SKM-1 treated with dmso at 0.1 percent for 144 hours (cell line): ENCODE results near the gene PEAK3.

Source experiments
- DNase-seq: peaks from one replicate; lab custom pipeline; 2025; ENCODE audit not compliant: unreplicated experiment; lab: John Stamatoyannopoulos, UW

Gene PEAK3

DNA sequence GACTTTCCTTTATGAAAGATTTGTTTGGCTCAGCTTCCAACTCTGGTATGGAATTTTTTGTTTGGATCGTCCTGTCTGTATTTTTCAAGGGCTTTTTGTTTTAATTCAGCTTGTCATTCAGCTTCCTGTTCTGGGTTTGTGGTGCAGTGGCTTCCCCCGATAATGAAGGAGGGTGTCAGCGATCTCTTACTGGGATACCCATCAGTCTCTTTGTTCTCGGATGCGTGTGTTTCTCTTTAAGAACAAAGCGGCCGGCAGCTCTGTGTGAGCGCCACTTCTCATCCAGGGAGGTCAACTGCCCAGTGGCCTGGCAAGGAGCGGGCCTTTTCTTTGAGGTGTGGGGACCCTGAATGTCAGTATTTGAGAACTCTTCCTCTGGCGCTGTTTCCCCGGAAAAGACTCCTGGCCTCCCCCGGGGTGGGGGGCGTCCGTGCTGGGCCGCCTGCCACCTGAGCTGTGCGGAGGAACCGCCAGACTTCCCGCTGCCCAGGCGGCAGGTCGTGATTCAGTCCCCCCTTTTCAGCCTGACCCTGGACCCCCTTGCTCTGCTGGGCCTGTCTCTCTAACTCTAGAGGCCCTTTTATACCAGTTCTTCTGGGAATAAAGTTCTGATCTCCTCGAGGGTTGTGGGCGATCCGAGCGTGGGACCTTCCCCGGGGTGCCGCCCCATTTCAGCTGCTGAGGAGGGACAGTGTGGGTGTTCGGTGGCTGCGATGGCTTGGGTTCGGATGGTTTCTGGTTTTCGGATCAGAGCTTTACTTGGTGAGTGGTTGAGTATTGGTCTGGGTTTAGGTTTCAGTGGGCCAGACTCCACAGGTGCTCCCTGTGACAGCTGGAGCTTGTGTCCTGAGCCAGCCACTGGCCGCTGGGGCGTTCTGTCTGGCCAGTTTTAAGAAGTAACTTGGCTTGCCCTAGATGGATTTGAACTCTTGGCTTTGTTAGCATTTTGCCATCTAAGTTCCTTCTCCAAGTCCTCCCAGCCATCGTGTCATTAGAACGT lies 41.9 kb downstream of the PEAK3 start:
- DNase-seq = no peak

DNA sequence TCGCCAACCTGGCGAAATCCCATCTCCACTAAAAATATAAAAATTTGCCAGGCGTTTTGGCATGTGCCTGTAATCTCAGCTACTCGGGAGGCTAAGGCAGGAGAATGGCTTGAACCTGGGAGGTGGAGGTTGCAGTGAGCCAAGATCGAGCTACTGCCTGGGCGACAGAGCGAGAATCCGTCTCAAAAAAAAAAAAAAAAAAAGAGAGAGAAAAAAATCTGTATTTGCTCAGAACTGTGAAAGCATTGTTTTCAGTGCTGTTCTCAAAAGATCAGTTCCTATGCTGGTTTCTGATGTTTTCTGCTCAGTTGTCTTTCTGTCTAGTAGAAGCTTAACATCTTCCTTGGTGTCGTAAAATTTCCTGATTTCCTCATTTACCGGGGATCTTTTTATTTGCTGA lies 42.8 kb downstream of the PEAK3 start:
- DNase-seq = no peak

DNA sequence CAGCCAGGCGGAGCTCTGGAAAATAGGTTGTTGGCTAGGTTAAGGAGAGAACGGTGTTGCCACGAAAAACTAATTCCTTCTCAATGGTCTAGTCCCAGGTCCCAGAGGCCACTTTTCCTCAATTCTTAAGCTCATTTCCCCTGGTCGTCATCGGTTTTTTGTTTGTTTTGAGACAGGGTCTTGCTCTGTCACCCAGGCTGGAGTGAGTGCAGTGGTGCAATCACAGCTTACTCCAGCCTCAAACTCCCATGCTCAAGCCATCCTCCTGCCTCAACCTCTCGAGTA lies 44.2 kb downstream of the PEAK3 start:
- no peak for DNase-seq

DNA sequence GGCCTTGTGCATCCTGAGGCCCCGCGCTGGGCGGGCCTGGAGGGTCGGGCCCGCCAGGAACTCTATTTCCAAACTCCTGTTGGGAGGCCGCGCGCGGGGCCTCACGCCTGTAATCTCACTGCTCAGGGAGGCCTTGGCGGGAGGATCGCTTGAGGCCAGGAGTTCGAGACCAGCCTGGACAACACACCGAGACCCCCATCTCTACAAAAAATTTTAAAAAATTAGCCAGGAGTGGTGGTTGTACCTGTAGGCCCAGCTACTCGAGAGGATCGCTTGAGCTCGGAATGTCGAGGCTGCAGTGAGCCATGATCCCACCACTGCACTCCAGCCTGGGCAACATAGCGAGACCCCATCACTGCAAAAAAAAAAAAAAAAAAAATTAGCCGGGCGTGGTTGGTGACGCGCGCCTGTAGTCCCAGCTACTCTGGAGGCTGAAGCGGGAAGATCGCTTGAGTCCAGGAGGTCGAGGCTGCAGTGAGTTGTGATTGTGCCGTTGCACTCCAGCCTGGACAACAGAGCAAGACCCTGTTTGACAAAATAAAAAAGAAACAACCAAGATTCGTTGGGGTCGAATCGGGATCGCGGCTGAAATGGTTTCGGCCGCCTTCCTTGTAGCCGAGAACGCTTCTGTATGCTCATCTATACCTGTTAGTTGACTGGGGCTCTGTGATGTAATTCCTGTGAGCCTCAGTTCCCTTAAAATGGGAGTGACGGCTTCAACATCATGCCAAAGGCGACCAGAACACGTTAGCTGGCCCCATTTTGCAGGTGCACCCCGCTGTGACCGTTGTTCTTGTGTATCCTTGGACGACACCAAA lies 44.7 kb downstream of the PEAK3 start:
- DNase-seq = no peak

DNA sequence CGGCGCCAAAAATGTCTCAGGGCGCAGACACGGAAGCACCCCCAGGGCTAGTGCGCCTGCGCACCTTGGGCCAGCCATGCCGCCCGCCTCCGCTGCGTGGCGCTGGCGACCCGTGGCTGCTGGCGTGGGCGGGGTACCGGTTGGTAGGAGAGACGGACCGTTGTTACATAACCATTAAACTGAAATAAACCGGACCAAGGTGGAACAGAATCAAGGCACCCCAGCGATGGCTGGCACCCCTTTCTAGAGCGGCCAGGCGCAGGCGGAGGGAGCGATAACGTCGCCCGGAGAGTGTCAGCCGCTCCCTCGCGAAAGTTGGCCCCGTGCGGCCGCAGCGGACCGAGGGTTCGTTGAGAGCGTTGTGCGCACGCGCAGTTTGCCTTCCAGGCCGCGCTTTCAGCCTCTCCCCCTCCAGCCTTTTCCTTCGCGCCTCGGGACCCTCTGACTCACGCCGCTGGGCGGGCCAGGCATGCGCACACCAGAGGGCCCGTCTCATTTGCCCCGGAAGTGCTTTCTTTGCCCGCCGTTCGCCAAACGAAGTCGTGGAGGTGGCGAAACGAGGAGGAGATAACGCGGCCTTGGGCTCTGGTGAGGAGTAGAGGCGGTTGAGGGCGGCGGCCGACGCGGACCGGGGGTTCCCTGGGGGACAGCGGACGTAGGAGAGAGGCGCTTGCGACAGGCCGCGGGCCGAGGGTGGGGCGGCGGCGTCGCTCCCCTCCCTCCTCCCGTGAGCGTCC lies 45.5 kb downstream of the PEAK3 start, which contains the start of the genes PLEKHJ1 and SF3A2:
Gene PLEKHJ1, minus strand, starts transcription at position 16 of the 737 bp plus-strand sequence. CDS start 81 bp downstream, outside the sequence.
Gene SF3A2, plus strand, starts transcription at position 511 of the 737 bp plus-strand sequence. CDS start 6,595 bp downstream, outside the sequence.
- peak; percentile 98 for DNase-seq

DNA sequence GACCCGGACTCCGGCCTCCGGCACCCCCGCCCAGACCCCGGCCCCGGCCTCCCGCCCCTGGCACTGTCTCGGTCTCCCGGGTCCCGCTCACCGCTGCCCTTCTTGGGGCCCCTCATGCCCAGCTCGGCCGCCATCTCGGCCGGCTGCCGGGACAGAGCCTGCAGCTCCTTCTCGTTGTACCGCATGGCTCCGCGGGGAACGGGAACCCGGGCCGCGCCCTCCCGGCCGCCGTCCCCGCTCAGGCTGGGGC lies 46.0 kb downstream of the PEAK3 start:
- DNase-seq = no peak

DNA sequence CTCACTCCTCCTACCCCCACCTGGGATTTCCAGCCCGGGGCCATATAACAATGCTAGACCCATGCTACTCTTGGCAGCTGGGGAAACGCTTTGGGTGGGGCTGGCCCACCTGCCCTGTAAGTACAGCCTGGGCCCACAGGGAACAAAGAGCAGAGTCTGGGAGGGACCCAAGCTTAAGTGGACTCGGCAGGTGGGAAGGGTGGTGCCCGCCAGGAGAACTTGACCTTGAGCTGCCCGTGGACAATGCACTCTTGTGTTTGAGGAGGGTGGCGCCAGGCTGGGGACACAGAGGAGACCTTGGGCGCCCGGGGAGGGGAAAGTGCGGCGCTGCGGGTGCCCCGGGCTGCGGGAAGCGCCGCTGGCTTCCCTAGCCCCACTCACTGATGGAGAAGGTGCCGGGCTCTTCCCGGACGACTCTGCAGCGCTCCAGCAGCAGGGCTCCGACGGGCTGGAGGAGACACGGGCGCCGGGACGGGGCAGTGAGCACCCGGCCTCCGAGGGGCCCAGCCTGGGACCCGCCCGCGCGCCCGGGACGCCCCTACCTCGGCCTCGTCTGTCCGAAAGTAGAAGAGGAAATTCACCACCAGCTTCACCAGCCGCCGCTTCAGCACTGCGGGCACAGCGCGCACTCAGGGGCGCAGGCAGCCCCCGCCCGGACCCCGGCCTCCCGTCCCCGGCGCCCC lies 46.5 kb downstream of the PEAK3 start:
- no peak for DNase-seq

DNA sequence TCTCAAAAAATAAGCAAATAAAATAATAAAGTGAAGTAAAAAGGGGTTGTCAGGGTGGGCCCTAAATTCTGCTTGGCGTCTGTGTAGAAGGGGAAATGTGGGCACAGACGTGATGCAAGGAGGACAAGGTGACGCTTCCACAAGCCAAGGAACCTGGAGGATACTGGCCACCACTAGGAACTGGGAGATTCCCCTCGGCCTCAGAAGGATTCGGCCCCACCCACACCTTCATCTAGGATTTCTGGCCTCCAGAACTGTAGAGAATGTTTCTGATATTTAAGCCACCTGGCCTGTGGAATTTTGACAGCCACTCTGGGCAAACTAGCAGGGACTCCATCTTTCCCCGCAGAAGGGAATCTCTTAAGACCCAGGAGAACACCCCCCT lies 47.0 kb downstream of the PEAK3 start:
- no peak for DNase-seq

DNA sequence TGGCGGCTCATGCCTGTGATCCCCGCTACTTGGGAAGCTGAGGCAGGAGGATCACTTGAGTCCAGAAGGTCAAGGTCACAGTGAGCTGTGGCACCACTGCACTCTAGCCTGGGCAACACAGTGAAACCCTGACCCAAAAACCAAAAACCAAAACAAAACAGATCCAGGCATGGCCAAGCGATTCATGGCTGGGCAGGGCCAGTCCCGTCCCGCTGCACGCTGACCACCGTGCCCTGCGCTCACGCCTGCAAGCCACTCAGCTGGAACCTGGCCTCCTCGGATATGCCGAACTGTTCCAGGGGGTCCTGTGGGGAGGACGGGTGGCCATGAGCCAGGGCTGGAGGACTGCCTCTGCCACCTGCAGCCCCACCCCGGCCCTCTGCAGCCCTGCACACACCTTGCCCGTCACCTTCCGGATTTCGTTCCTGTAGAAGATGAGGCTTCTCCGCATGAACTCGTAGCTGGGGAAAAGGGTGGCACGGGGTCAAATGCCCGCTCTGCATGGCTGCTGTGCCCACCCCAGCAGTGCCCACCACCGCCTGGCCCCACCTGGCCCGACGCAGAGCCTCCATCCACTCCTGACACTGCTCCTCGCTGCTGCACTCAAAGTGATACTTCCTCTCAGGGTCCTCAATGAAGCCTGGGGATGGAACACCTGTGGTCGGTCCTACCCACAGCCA lies 48.2 kb downstream of the PEAK3 start:
- DNase-seq = no peak

DNA sequence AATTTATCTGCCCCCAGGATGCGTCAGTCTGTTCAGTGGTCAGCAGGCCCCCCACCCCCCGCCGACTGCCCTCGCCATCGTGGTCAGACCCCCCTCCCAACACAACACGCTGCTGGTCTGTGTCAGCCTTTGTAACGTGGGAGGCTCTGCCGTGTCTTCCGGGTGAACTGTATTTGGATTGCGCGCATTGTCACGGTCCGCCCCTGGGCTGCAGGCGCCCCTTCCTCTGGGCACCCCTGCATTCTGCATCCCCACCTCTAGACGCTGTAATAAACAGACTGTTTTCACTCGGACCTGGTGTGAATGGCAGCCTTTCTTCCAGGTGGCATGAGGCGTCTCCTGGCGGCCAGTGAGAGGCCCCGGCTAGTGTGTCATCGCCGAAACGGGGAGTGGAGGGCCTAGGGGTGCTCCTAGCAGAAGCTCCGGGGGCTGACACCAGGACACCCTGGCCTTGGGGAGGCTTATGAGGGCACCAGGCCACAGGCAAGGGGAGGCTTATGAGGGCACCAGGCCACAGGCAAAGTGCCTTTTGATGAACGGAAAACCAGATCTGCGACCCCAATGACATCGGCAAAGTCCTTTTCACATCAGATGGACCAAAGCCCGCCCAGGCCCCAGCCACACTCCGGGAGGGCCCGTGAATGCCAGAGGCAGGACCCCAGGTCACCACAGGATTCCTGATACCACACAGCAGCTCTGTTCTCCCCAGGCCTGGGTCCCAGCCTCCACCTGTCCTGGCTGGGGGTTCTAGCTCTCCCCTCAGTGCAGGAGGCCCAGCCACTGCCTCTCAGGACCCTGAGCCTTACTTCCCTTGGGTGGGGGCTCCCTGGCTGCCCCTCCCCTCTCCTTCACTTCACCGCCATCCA lies 49.5 kb downstream of the PEAK3 start:
- DNase-seq = no peak

DNA sequence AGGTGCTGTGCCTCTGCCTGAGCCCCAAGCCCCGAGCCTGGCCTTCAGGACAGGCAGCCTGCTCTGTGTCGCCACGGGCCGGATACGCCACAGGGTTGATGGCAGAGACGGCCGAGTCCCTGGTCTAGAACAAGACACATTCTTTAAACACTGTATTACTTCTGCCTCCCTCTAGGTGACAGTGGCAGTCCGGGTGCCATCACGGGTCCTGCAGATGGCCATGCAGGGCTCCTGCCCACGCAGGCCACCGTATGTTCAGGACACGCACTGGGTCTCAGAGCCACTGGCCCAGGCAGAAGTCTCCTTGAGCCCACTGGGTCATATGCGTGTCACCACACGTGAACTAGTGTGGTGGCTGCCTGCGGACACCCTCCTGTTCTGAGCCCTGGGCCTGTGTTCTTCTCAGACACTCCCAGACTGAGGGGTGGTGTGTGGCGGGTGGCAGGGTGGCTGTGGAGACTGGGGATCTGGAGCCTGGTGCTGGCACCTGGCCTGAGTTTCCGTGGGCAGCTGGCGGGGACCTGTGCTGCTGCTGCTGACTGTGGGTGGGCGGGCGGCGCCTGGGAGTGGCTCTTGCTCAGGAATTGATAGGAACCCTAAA lies 50.3 kb downstream of the PEAK3 start:
- DNase-seq = peak; percentile 9

DNA sequence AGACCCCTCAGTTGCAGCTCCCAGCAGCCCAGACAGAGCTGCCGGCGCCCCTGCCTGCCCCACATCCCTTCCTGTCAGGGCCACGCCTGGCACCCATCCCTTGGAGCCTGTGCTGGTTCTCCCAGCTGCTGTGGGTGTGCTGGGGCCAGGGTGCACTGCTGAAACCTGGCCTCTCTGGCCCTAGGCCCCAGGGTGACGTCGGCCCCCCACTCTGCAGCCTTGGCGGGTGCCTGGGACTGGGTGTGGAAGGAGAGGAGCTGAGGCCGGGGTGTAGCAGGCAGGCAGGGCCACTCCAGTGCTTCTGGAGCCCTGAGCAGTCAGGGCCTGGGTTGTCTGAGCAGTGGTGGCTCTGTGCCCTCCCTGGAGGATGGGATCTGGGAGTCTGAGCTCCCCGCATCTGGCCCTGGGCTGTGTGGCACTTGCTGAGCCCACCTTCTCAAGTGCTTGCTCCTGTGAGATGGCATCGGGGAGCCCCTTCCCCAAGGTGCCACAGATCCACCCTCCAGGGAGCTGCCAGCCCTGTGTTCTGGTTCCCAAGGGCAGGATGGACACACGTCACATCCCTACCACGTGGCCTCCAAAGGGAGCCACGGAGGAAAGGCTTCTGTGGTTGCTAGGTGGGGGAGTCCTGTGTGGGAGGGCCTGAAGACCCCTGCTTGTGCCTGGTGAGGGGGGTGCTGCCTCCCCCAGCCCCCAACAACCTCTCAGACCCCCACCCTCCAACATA lies 51.0 kb downstream of the PEAK3 start:
- no peak for DNase-seq

DNA sequence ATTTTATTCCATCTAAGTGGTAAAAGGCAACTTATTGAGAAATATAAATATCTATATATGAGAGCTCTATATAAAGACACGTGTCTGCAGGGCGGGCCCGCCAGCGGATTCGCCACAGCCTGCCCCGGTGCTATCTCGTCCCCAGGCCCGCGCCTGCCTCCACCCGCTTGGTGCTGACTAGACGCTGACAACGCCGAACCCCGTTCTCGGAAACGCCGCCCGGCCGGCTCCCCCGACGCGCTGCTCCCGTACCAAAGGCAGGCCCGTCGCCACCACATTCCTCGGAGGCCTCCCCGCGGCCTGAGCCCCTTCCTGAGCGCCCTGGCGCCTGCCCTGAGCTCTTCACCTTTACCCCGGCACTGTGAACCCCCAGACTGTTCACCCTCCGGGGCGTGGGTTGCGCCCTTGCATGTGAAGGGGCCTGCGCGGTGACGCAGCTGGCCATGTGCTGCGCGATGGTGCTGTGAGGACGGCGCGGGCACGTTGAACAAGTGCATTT lies 51.9 kb downstream of the PEAK3 start:
- no peak for DNase-seq

DNA sequence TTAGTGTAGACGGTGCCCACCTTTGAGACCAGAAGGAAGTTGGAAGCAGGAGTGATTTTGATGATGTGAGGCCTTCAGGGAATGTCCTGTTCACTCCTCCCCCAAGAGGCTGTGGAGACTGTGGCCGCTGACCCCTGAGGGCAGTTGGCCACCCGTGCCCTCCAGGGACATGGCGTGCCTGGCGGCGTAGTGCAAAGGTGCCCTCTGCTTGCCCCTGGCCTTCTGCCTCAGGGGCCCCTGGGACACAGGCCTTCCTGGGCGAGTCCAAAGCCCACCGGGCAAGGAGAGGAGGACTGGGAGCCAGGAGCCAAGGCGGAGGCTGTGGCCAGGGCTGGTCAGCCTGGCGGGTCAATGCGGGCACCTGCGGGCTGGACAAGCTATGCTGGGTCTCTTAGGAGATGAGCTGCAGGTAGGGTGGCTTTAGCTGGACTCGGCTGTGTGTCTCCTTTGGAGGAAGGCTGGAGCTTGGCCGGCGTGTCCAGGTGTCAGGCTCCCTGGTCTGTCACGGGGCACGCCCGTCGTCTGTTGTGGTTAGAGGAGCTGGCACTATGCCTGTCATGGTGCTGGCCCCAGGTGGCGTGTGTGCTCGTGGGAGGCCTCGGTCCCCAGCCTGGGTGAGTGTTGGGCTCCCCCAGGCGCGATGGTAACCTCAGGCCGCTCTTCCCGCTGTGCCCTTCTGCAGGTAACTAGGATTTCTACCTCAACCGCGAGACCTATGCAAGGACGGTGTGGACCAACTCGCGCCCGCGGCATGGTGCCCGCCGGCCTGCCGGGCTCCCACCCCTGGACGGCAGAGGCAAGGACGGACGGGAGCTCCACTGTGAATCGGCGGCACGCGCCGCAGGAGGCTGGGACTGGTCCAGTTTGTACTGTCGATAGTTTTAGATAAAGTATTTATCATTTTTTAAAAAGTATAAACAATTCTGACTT lies 52.6 kb downstream of the PEAK3 start:
- DNase-seq = no peak

DNA sequence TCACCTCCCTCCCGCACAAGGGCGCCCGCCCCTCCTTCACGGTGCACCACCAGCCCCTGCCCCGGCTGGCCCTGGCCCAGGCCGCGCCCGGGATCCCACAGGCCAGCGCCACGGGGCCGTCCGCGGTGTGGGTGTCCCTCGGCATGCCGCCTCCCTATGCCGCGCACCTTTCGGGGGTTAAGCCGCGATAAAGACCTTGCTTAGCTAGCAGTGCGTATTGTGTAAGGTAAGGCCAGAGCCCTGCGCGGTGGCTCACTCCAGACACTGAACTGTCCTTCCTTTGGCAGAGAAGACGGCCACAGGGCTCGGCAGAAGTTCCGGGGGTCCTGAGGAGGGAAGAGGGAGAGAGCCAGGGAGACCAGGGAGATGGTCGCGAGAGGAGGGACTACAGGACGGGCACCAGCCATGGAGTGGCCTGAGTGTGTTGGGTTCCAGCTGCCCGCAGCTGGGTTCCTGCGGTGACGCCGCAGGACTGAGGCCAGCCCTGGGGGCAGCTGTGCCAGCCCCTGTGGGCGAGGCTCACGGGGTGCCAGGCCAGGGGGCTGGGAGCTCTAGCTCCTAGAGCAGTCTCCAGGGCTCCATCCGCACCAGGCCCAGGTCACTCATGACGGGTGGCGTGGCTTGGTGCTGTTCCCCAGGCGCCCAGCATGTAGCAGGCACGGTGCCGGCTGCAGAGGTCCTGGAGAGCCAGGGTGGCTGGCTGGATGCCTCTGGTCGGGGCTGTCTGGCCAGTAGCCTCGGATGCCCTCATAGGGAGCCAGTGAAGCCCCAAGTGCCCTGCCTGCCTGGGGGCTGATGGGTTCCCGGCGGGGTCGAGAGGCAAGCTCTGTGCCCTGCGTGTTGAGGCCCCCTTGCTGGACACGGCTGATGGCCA lies 53.6 kb downstream of the PEAK3 start:
- DNase-seq = no peak
